ENCODE measurements around the gene CSF2RB.
A peak's percentile ranks its signal among the peaks of the same experiment; 100 is the strongest.

The CSF2RB gene

GRCh38 chr22:36875741-36876140 lies 37.7 kb upstream of the CSF2RB start:
- no peak overlapping the region for H3K27ac ChIP-seq
- TF ChIP-seq CTCF (IDR thresholded peaks at IDR 0.05) = no peak
- H3K4me3 ChIP-seq = no peak overlapping the region
- peak; percentile 62 for DNase-seq (ENCODE audit: low spot score)

- no peak for TF ChIP-seq CTCF (IDR thresholded peaks at IDR 0.05)
- H3K4me3 ChIP-seq = no peak overlapping the region
- no peak for DNase-seq (ENCODE audit: low spot score)
- H3K27ac ChIP-seq = no peak overlapping the region
Observed at GRCh38 chr22:36879775-36880174, 33.7 kb upstream of the CSF2RB start.

- DNase-seq (ENCODE audit: low spot score) = no peak
- Histone ChIP-seq H3K27ac (no peak overlapping the region), H3K4me3 (no peak overlapping the region)
- no peak for TF ChIP-seq CTCF (IDR thresholded peaks at IDR 0.05)
Observed at GRCh38 chr22:36881504-36882245, 31.8 kb upstream of the CSF2RB start.

- Histone ChIP-seq H3K4me3 (no peak overlapping the region), H3K27ac (no peak overlapping the region)
- no peak for DNase-seq (ENCODE audit: low spot score)
- no peak for TF ChIP-seq CTCF (IDR thresholded peaks at IDR 0.05)
Observed at GRCh38 chr22:36884349-36885158, 28.9 kb upstream of the CSF2RB start.

- H3K4me3 ChIP-seq = no peak overlapping the region
- no peak for TF ChIP-seq CTCF (IDR thresholded peaks at IDR 0.05)
- H3K27ac ChIP-seq = no peak overlapping the region
- DNase-seq (ENCODE audit: low spot score) = no peak
Observed at GRCh38 chr22:36885474-36885873, 28.0 kb upstream of the CSF2RB start.

GRCh38 chr22:36886016-36886415 lies 27.4 kb upstream of the CSF2RB start:
- Histone ChIP-seq H3K4me3 (no peak overlapping the region), H3K27ac (no peak overlapping the region)
- TF ChIP-seq CTCF (IDR thresholded peaks at IDR 0.05) = no peak
- DNase-seq (ENCODE audit: low spot score) = no peak

GRCh38 chr22:36887162-36887561 lies 26.3 kb upstream of the CSF2RB start:
- Histone ChIP-seq H3K4me3 (no peak overlapping the region), H3K27ac (no peak overlapping the region)
- no peak for DNase-seq (ENCODE audit: low spot score)
- no peak for TF ChIP-seq CTCF (IDR thresholded peaks at IDR 0.05)
